ENCODE results near the gene NACA2. TPM values are rescaled to one million over a fixed set of nuclear protein-coding genes. Genes with fewer than 3 reads are reported as not detected.

Gene NACA2
- total and polyA plus RNA-seq, 2 of the 13 experiments (the other 11 are each of a cell fraction or from before 2014, with no cell fraction given) = 0.21 TPM; not detected in 1

- Histone ChIP-seq H3K4me3 (replicated peaks in 1 of 3; ENCODE audit: insufficient read depth in 1 of 3, low read depth in 2 of 3, low read length in 3 of 3) (no peak overlapping the region), H3K4me2 (ENCODE audit: low read depth, low read length) (no peak overlapping the region), H3K36me3 (replicated peaks in 1 of 2; ENCODE audit: control insufficient read depth in 1 of 2, insufficient read depth in 2 of 2, low read length in 2 of 2) (no peaks in the 10 kb centered on the region), H4K20me1 (ENCODE audit: insufficient read depth, low read length) (no peaks in the 10 kb centered on the region), H3K4me1 (ENCODE audit: insufficient read depth, low read length) (peaks cover 5% of the 10 kb centered on the region), H3K9ac (ENCODE audit: insufficient read depth, low read depth, low read length) (no peak overlapping the region), H3K27ac (ENCODE audit: extremely low read length, insufficient read depth, low read length) (no peak overlapping the region), H3K79me2 (ENCODE audit: insufficient read depth, low read length) (no peaks in the 10 kb centered on the region), H3K9me3 (ENCODE audit: low read length) (no peaks in the 10 kb centered on the region), H2AFZ (ENCODE audit: low read length) (no peak overlapping the region), H3K27me3 (ENCODE audit: control insufficient read depth in 1 of 2, insufficient read depth in 2 of 2, low read length in 2 of 2) (peaks cover 0 to 7% of the 10 kb centered on the region in 2 experiments; a peak in 2 of 5 replicates)
- ChIA-PET CTCF (ENCODE audit: low intra/inter-chr PET ratio, low total read pairs) (no interaction called here), POLR2A (no interaction called here)
- TF ChIP-seq RFXANK (CRISPR knock-in tag; IDR thresholded peaks at IDR 0.05) = no peak
- no peak for TF ChIP-seq MTA1 (CRISPR knock-in tag; IDR thresholded peaks at IDR 0.05; ENCODE audit: borderline replicate concordance)
- no peak for TF ChIP-seq TEAD3 (CRISPR knock-in tag; optimal IDR thresholded peaks at IDR 0.05; ENCODE audit: borderline replicate concordance)
- no peak for TF ChIP-seq FOXM1 (CRISPR knock-in tag; IDR thresholded peaks at IDR 0.05)
- TF ChIP-seq ZMYM4 (CRISPR knock-in tag; IDR thresholded peaks at IDR 0.05) = no peak
- TF ChIP-seq MIER3 (CRISPR knock-in tag; IDR thresholded peaks at IDR 0.05; ENCODE audit: borderline replicate concordance) = no peak
- TF ChIP-seq ZNF251 (CRISPR knock-in tag; IDR thresholded peaks at IDR 0.05) = no peak
- TF ChIP-seq THRA (CRISPR knock-in tag; IDR thresholded peaks at IDR 0.05; ENCODE audit: borderline replicate concordance) = no peak
- no peak for TF ChIP-seq ZNF598 (CRISPR knock-in tag; IDR thresholded peaks at IDR 0.05; ENCODE audit: borderline replicate concordance)
- TF ChIP-seq ERF (CRISPR knock-in tag; IDR thresholded peaks at IDR 0.05) = no peak
- TF ChIP-seq ZBTB33 (CRISPR knock-in tag; IDR thresholded peaks at IDR 0.05) = no peak
- BruUV-seq (replicated peaks) = no TSS peak
- WGBS (ENCODE audit: low lambda C conversion rate) = 89% methylated on average over 5 of the region's 5 CpGs
- FAIRE-seq (no peak), ATAC-seq (no peak), DNase-seq (ENCODE audit: low spot score) (no peak)
- intact Hi-C loops (cut with micrococcal nuclease; ENCODE audit: unreplicated experiment) (loop anchor here (10.0 kb wide), 1 partner anchor 615 kb away; no protein-coding TSS in a partner anchor), in situ Hi-C loops (cut with HindIII; ENCODE audit: extremely low pct_ligation_motif_present, low pct_unique_long_range_greater_than_20kb) (no loop called here)
Observed at GRCh38 chr17:61589990-61590389, 1.0 kb downstream of the NACA2 start.

Measured in HepG2 (cell line).